DOHH2 (cell line): ENCODE results near the gene LETM1.

ENCODE experiments used
- H3F3A ChIP-seq: fragments of 200-600 bp; sonication (generic), shearing (Covaris generic); 2 replicates; pipeline ENCODE4 v1.6.0; 2016; ENCODE audit warnings: antibody characterized with exemption, mild to moderate bottlenecking; ENCODE audit not compliant: control insufficient read depth, insufficient read depth
- H3K27ac ChIP-seq: fragments of 200-600 bp; sonication (generic); 2 replicates; pipeline ENCODE4 v1.5.1; 2014; ENCODE audit warnings: low read depth, mild to moderate bottlenecking, low read length, moderate library complexity
- H3K27me3 ChIP-seq: fragments of 200-600 bp; sonication (generic); 2 replicates; pipeline ENCODE4 v1.6.1; 2014; ENCODE audit warnings: mild to moderate bottlenecking, low read length, mixed read lengths; ENCODE audit not compliant: control insufficient read depth
- H3K36me3 ChIP-seq: fragments of 200-600 bp; sonication (generic); 2 replicates; pipeline ENCODE4 v1.6.1; 2014; ENCODE audit warnings: mild to moderate bottlenecking, low read length, moderate library complexity, mixed read lengths; ENCODE audit not compliant: control insufficient read depth
- H3K4me1 ChIP-seq: fragments of 200-600 bp; sonication (generic); 2 replicates; pipeline ENCODE4 v1.6.1; 2014; ENCODE audit warnings: mild to moderate bottlenecking, low read length, mixed read lengths; ENCODE audit not compliant: control insufficient read depth
- H3K4me2 ChIP-seq: fragments of 200-600 bp; sonication (generic); 2 replicates; pipeline ENCODE4 v1.6.0; 2014; ENCODE audit warnings: mild to moderate bottlenecking, low read length, moderate library complexity
- H3K4me3 ChIP-seq: fragments of 200-600 bp; sonication (generic); 2 replicates; pipeline ENCODE4 v1.5.1; 2014; ENCODE audit warnings: mild to moderate bottlenecking, low read length, mixed read lengths
- H3K79me2 ChIP-seq: fragments of 200-600 bp; sonication (generic); 2 replicates; pipeline ENCODE4 v1.6.1; 2014; ENCODE audit warnings: mild to moderate bottlenecking, low read length, mixed read lengths; ENCODE audit not compliant: control insufficient read depth
- H3K9me2 ChIP-seq: fragments of 200-600 bp; sonication (generic); replicated peaks from 2 replicates; pipeline ENCODE4 v1.6.1; 2014; ENCODE audit warnings: mild to moderate bottlenecking, low read length, mixed read lengths; ENCODE audit not compliant: control insufficient read depth
- H3K9me3 ChIP-seq: fragments of 200-600 bp; sonication (generic); 2 replicates; pipeline ENCODE4 v1.6.1; 2014; ENCODE audit warnings: antibody characterized with exemption, low read length, mixed read lengths; ENCODE audit not compliant: control insufficient read depth, insufficient read depth
- H4K20me1 ChIP-seq: fragments of 200-600 bp; sonication (generic); 2 replicates; pipeline ENCODE4 v1.6.0; 2014; ENCODE audit warnings: low read depth, mild to moderate bottlenecking, antibody characterized with exemption, low read length, moderate library complexity; ENCODE audit not compliant: control insufficient read depth, insufficient read depth
- CTCF ChIP-seq: fragments of 200-600 bp; sonication (generic); IDR thresholded peaks from one replicate; pipeline ENCODE4 v1.5.1; 2014; ENCODE audit warnings: antibody characterized with exemption, mild to moderate bottlenecking, low read depth, low read length; ENCODE audit not compliant: poor library complexity, severe bottlenecking
- EZH2phosphoT487 ChIP-seq: fragments of 200-600 bp; sonication (generic); IDR thresholded peaks from 2 replicates; pipeline ENCODE4 v1.6.1; 2017; ENCODE audit warnings: borderline replicate concordance, mild to moderate bottlenecking, antibody characterized with exemption, low read length, moderate library complexity, mixed read lengths

The LETM1 gene

DNA sequence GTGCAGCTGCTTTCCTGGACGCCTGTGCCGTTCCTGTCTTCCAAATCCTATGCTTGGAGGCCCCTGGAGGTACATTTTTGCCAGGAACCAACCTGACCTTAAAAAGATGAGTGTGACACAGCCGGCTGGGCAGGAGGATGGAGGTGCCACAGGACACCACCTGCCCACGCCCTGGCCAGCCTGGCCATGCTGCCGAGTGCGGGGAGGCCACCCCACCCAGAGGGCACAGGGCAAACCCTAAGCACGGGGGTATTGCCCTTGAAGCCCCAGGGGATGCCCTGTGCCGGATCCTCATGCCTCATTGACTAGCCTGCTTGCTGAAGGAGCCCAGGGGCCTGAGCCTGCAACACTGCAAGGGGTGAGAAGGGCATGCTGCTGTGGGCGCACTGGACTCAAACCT lies 42.7 kb downstream of the LETM1 start:
- Histone ChIP-seq H3K4me1 (no peaks in the 10 kb centered on the region), H3K4me3 (no peak overlapping the region), H3K27ac (no peak overlapping the region), H4K20me1 (0 out of 2 replicates have a peak, but pooled peaks cover 4% of the 10 kb centered on the region), H3K79me2 (no peaks in the 10 kb centered on the region), H3F3A (no peaks in the 10 kb centered on the region; the same call in 1 of the 2 replicates), H3K9me2 (no peaks in the 10 kb centered on the region), H3K27me3 (no peaks in the 10 kb centered on the region), H3K9me3 (no peaks in the 10 kb centered on the region), H3K36me3 (peaks cover 54% of the 10 kb centered on the region), H3K4me2 (no peak overlapping the region)
- TF ChIP-seq CTCF (no peak), EZH2phosphoT487 (no peak)

DNA sequence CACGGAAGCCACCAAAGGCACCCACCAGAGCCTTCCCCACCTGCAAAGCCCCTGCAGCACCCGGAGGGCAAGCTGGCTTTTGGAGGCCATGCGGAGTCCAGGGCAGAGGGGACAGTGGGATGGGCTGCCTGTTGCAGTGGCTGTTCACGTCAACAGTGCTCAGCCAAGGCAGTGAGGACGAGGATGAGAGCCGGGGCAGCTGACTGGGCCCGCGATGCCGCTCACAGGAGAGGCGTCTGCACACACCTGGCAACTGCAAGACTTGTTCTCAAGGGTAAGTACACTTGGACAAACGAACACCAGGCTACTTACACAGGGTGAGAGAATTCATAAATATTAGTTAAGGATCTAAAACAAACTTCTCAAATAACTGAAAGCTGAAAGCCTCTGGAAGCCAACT lies 43.2 kb downstream of the LETM1 start:
- no peaks in the 10 kb centered on the region for H3K9me3 ChIP-seq
- TF ChIP-seq EZH2phosphoT487 (no peak), CTCF (no peak)
- H3K79me2 ChIP-seq: no peaks in the 10 kb centered on the region
- H3K4me3 ChIP-seq: no peak overlapping the region
- H3K9me2 ChIP-seq: no peaks in the 10 kb centered on the region
- no peak overlapping the region for H3K4me2 ChIP-seq
- no peaks in the 10 kb centered on the region for H3K4me1 ChIP-seq
- H3K36me3 ChIP-seq: peaks cover 50% of the 10 kb centered on the region
- no peak overlapping the region for H3K27ac ChIP-seq
- H3F3A ChIP-seq: no peaks in the 10 kb centered on the region; the same call in 1 of the 2 replicates
- H4K20me1 ChIP-seq: 0 out of 2 replicates have a peak, but pooled peaks cover 4% of the 10 kb centered on the region
- no peaks in the 10 kb centered on the region for H3K27me3 ChIP-seq

GRCh38 chr4:1810765-1811164 lies 45.2 kb downstream of the LETM1 start:
- Histone ChIP-seq H3F3A (no peaks in the 10 kb centered on the region; the same call in 1 of the 2 replicates), H3K27me3 (no peaks in the 10 kb centered on the region), H3K9me2 (no peaks in the 10 kb centered on the region), H3K4me1 (no peaks in the 10 kb centered on the region; the same call in 1 of the 2 replicates), H4K20me1 (0 out of 2 replicates have a peak, but pooled peaks cover 4% of the 10 kb centered on the region), H3K4me3 (no peak overlapping the region), H3K36me3 (peaks cover 34% of the 10 kb centered on the region), H3K27ac (no peak overlapping the region), H3K9me3 (no peaks in the 10 kb centered on the region), H3K4me2 (no peak overlapping the region), H3K79me2 (no peaks in the 10 kb centered on the region)
- TF ChIP-seq EZH2phosphoT487: no peak
- no peak for TF ChIP-seq CTCF
